Left ventricle myocardium superior (tissue), 1 donor: ENCODE data around the gene TAS2R14. TPM values are rescaled to one million over a fixed set of nuclear protein-coding genes. Genes with fewer than 3 reads are reported as not detected.
A peak's percentile ranks its signal among the peaks of the same experiment; 100 is the strongest.

Experiments
- ATAC-seq: fragments of 200-7000 bp; cut with Tn5 transposase; one replicate; pipeline ENCODE4 v1.9.1; 2020; ENCODE audit warnings: mild to moderate bottlenecking, moderate library complexity
- DNase-seq: peaks from one replicate; pipeline ENCODE4 v3.0.0-alpha.2; 2020
- intact Hi-C: fragments of 100-400 bp; cut with micrococcal nuclease; formaldehyde crosslinking; loops from one replicate; pipeline ENCODE4 v1.11.0; 2022
- long read RNA-seq: library from polyadenylated mRNA; unstranded; transcript quantifications from one replicate; pipeline ENCODE4 v2.0.0, GENCODE V29; 2021
- total RNA-seq: library from RNA; stranded (reverse); fragmentation: NEBNext Ultra II Directional; extraction: Animal tissue kit (Norgen Biotek cat#: 25700); gene quantifications from one replicate; pipeline ENCODE4 v1.2.1, GENCODE V29; 2021
- donor health status: DM: no; HTN: yes; CAD: no; lungs with severe emphysema.

TAS2R14 gene, protein sequence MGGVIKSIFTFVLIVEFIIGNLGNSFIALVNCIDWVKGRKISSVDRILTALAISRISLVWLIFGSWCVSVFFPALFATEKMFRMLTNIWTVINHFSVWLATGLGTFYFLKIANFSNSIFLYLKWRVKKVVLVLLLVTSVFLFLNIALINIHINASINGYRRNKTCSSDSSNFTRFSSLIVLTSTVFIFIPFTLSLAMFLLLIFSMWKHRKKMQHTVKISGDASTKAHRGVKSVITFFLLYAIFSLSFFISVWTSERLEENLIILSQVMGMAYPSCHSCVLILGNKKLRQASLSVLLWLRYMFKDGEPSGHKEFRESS
- total RNA-seq = 0.45 TPM
- long read RNA-seq, partial matches to known transcripts = 0 of 2 reads
- long read RNA-seq, other reads (novel, unspliced or antisense) = 2 of 2 reads

DNA sequence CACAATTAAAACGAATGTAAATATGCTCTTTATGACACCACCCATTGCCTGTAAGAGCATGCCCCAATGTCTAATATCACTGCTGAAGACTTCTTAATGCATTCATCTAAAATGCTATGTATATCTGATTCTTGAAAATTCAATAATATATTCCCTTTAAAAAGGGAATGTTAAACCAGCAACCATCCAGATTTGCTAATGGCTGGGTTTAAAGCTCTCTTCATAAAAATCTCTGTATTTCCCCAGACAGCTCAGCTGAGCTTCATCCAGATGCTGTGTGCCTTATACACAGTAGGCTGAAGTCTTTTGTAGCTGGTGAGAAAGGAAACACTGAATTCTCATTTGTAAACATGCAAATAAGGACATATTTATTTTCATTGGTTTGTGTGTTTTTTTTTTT lies at the start of gene TAS2R14:
Gene TAS2R14, minus strand, starts transcription at position 101 of the 400 bp plus-strand sequence. Its CDS starts 56 bp downstream, at position 45.
- intact Hi-C loops = no loop called here
- DNase-seq (no peak), ATAC-seq (no peak)

DNA sequence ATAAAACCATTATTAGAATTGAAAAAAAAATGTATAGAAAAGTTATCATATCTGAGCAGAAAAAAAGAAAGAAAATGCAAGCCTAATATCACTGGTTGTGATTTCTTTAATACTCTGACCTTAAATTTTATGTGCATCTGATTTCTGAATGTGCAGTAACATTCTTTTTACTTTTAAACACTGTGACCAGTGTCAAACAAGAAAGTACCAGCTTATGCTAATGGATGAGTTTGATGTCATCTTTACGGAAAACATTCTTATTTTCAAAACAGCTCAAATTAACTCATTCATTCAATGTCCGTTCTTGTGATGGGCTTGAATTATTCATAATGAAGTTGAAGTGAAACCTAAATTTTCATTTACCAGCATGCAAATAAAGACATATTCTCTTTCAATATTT lies 47.7 kb upstream of the TAS2R14 start, which contains the start of gene TAS2R50:
Gene TAS2R50, minus strand, starts transcription at position 101 of the 400 bp plus-strand sequence. Its CDS starts 52 bp downstream, at position 49.
- intact Hi-C loops = no loop called here
- ATAC-seq (no peak), DNase-seq (no peak)

DNA sequence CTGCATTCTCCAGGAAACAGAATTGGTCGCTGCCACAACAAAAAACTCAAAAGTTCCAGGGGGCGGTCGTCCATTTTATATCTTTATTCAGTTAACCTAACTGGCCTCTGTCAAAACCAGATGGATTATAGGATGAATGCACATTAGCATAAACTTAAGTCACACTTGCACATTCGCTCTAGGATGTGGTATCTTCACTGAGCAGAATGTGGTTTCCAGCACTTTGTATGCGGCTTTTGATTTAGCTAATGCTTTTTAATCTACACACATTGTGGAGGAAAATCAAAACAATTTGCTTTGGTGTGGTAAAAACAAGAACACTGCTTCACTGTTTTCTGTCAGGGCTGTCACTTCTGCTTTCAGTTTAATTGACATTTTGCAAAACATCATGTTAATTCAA lies 43.2 kb upstream of the TAS2R14 start:
- DNase-seq (no peak), ATAC-seq (no peak)
- intact Hi-C loops = no loop called here

DNA sequence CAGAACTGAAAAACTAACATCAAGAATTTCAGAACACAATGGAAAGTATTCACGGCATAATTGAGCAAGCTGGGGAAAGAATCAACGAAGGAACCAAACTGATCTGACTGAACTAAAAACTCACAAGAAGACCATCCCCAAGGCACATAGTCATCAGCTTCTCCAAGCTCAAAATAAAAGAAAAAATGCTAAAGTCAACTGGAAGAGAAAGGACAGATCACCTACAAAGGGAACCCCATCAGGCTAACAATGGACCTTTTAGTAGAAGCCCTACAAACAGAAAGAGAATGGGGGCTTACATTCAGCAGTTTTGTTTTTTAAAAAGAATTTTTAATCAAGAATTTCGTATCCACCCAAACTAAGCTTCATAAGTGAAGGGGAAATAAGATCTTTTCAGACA lies 35.9 kb upstream of the TAS2R14 start:
- ATAC-seq = no peak
- intact Hi-C loops = no loop called here
- DNase-seq = no peak

DNA sequence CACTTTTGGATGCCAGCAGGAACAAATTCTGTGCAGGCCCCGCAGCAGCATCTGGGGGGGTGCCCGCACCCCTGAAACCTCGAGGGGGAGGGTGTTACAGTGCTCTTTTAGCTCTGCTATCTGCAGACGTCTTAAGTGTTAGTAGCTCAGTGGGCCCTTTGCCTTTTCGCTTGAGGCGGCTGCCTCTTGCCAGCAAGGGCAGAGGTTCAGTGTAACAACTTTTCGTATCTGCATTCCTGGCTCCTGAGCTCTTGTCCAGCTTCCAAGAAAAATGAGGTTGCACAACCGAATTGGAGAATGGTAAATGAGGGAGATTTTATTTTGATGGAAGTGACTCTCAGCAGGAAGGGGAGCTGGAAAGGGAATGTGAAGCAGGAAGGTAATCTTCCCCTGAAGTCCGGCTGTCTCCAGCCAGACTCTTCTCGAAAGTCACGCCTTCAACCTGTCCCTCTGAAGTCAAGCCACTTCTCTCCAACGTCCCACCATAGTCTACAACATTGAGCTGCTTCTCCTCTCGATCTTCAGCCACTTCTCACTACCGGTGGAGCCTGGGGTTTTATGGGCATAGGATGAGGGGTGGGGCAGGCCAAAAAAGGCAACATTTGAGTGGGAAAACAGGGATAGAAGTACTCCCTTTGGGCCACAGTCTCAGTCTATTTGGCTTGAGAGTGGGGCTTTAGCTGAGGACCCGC lies 29.8 kb upstream of the TAS2R14 start:
- intact Hi-C loops = no loop called here
- peak; percentile 47 for DNase-seq
- peak; percentile 85 for ATAC-seq

DNA sequence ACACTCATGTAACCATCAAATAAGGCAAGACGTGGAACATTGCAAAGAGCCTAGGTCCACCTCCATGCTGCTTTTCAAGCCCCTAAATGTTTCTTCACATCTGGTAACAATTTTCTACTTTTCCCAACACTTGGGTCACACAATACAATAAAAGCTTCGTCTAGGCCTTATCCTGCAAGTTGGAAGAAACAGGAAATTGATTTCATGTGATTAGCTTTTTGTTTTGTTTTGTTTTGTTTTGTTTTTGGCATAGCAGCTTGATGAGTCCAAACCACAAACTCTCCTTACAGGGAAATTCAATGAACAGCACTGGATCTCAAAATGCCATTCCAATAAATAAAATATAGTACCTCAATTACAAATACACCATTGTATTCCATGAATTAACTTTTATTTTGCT lies 28.3 kb upstream of the TAS2R14 start:
- intact Hi-C loops = no loop called here
- DNase-seq = no peak
- no peak for ATAC-seq

DNA sequence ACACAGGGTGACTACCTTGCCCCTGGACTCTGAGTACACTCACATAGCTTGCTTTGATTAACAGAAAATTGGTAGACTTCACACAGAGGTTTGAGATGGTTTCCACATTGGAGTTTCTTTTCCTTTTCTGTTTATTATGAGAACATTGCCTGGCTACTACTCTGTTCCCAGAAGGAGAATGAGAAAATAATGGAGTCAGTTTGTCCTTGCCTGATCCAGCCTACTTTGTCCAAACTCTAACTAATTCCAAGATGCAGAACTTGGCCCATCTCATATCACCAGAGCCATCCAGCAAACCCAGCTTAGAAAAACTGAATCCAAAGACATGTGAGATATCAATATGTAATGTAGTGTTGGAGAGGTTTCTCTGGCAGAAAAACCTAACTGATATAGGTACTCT lies 27.3 kb upstream of the TAS2R14 start:
- DNase-seq (no peak), ATAC-seq (no peak)
- intact Hi-C loops = no loop called here

DNA sequence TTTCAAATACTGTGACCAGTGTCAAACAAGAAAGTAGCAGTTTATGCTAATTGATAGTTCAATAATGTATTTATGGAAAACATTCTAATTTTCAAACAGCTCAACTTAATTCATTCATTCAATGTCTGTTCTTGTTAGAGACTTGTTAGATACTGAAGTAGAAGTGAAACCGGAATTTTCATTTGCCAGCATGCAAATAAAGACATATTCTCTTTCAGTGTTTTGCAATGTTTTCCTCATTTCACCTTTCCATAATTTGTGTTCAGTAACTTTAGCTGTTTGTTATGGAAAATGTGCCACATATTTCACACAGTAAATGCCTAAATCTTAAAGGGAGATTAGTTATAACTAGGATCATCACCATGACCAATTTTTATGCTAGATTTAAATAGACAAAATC lies 26.4 kb upstream of the TAS2R14 start:
- DNase-seq (no peak), ATAC-seq (no peak)
- intact Hi-C loops = no loop called here

DNA sequence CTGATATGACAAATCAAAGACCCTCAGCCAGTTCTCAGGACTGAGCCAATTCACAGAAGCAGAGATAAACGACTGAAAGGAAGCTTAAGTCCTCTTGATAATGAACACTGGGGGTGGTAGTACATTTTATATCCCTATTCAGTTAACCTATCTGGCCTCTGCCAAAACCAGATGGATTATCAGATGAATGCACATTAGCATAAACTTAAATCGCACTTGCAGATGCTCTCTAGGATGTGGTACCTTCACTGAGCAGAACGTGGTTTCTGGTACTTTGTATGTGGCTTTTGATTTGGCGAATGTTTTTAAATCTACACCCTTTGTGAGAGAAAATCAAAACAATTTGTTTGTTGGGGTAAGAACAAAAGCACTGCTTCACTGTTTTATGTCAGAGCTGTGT lies 21.1 kb upstream of the TAS2R14 start:
- ATAC-seq = no peak
- DNase-seq = no peak
- intact Hi-C loops = no loop called here

DNA sequence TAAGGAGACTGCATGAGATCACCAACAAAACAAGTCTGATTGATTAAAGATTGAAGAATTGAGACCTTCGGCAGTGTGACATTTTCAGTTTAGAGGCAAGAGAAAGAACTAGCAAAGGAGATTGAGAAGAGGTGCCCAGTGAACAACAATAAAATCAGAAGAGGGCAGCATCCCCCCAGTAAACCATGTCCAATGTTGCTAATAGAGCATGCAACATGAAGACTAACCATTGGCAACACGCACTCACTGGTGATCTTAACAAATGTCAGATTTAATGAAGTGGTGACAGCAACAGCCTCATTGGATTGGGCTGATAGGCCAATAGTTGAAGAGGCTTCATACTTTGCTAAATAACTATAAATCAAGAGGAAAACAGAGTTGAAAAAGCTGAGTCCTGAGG lies 20.7 kb upstream of the TAS2R14 start:
- intact Hi-C loops = no loop called here
- no peak for DNase-seq
- ATAC-seq = peak; percentile 52

DNA sequence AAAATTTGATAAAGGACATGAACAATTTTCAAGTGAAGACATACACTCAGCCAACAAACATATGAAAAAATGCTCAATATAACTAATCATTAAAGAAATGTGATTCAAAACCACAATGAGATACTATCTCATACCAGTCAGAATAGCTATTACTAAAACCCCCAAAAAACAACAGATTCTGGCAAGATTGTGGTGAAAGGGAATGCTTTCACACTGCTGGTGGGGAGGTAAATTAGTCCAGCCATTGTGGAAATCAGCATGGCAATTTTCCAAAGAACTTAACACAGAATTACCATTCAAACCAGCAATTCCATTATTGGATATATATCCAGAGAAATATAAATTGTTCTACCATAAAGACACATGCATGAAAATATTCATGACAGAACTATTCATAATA lies 18.7 kb upstream of the TAS2R14 start:
- ATAC-seq = no peak
- no peak for DNase-seq
- intact Hi-C loops = no loop called here

DNA sequence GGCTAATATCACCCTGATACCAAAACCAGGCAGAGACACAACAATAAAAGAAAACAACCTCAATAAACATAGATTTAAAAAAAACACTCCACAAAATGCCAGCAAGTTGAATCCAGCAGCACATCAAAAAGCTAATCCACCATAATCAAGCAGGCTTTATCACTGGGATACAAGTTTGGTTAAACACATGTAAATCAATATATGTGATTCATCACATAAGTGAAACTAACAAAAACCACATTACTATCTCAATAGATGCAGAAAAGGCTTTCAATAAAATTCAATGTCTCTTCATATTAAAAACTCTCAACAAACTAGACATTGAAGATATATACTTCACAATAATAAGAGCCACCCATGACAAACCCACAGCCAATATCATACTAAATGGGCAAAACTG lies 17.0 kb upstream of the TAS2R14 start:
- ATAC-seq = no peak
- DNase-seq = no peak
- intact Hi-C loops = no loop called here

DNA sequence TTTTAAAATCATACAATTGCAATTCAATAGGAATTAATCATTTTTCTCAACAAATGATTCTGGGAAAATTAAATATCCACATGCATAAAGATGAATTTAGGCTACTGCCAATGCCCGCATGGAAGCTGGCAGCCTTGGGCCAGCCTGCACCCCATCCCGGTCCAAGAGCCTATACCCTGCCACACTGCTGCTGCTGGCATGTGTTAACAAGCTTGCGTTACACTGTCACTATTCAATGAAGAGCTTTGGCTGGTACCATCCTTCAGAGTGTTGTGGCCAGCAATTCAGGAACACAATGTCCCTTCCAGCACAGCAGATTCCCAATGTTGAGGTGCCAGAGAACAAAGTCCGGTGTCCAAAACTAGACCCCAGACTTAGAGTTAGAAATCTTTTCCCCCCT lies 13.6 kb upstream of the TAS2R14 start:
- intact Hi-C loops = loop anchor here (2.0 kb wide), 1 partner anchor 44 kb away; the partner anchor contains the start of gene TAS2R13
- ATAC-seq = peak; percentile 100

DNA sequence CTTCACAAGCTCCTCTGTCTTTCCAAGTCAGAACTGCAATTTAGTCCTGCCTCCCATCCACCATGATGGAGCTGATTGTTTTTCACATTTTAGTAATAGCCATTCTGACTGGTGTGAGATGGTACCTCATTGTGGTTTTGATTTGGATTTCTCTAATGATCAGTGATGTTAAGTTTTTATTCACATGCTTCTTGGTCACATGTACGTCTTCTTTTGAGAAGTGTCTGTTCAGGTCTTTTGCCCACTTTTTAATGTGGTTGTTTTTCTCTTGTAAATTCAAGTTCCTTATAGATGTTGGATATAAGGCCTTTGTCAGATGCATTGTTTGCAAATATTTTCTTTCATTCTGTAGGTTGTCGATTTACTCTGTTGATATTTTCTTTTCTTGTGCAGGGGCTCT lies 4.1 kb upstream of the TAS2R14 start:
- intact Hi-C loops = no loop called here
- no peak for DNase-seq
- no peak for ATAC-seq

More for the DNA sequence above, 13.6 kb upstream of the TAS2R14 start:
- DNase-seq = peak; percentile 51

DNA sequence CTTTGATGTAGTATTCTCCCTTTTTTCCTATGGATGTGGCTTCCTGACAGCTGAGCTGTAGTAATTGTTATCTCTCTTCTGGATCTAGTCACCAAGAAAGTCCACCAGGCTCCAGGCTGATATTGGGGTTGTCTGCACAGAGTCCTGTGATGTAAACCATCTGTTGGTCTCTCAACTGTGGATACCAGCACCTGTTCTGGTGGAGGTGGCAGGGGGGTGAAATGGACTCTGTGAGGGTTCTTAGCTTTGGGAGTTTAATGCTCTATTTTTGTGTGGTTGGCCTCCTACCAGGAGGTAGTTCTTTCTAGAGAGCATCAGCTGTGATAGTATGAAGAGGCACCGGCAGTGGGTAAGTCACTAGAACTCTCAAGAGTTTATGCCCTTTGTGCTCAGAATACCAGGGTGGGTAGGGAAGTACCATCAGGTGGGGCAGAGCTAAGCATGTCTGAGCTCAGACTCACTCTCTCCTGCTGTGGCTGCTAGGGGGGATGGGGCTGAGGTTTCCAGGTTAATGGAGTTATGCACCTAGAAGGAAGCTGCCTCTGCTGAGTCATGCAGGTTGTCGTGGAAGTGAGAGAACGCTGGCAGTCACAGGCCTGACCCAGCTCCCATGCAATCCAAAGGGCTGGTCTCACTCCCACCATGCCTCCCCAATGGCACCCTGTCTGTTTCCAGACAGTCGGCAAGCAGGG lies 3.0 kb upstream of the TAS2R14 start:
- no peak for ATAC-seq
- no peak for DNase-seq
- intact Hi-C loops = no loop called here

DNA sequence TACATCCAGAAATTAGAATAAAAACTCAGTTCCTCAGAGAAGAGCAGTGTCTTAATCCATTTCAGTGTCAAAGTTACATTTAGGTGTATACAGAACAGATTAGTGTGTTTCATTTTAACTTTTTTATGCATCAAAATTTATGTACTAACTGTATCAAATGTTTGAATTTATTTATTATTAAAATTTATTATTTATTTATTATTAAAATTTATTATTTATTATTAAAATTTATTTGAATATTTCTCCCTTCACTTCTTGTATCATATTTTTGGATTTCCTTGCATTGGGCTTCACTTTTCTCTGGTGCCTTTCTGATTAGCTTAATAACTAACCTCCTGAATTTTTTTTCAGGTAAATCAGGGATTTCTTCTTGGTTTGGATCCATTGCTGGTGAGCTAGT lies 2.3 kb upstream of the TAS2R14 start:
- intact Hi-C loops = no loop called here
- ATAC-seq (no peak), DNase-seq (no peak)

DNA sequence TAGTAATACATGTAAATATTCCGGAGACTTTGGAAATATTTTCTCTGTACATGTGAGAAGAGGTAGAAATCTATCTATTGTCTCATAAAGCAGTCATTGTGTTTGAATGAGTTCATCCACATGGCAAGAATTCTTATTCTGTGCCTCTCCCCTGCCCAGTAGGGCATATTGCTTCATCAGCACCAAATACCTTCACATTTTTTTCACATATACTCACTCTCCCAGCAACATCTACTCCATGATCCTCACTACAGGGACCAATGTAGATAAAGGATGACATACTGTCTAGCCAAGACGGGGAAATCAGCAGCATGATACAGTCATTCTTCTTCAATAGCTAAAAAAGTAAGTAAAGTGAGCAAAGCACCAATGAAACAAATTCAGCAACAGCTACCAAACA lies 1.3 kb upstream of the TAS2R14 start:
- DNase-seq = no peak
- no peak for ATAC-seq
- intact Hi-C loops = no loop called here

DNA sequence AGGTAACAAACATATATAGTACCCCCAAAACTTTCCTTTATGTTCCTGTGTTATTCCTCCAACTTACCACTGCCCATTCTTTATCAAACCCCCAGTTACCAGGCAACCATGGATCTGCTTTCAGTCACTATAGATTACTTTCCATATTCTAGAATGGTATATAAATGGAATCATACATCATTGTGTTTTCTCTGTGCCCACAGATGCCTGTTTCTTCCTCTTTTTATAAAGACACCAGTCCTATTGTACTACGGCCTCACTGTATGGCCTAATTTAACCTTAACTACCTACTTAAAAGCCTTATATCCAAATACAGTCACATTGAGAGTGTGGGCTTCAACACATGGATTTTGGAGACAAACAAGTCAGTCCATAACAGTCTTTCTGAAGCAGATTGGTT lies 2.6 kb downstream of the TAS2R14 start:
- DNase-seq = no peak
- intact Hi-C loops = no loop called here
- ATAC-seq = no peak

DNA sequence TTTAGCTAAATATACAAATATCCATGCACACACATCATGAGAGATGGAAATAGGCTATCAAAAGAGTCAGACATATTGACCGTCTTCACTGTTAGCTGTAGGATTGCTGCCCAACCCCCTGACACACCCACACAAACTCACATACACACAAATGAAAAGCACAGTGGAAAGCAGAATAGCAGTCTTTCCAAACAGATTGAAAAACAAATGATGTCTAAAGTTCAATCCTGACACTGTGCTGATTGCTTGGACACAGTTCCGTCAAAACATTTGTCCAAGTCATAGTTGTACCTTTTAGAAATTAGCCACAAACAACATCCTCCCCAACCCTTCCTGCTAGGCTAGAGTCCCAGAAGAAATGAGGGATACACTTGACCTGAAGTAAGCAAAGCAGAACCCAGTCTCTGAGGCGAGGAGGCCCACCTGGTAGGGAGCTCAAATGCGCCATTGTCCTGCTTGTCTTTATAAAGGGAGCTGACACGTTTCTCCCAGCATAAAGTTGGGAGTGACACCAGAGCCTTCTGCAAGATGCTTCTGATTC lies 10.2 kb downstream of the TAS2R14 start, which contains the start of gene PRH2:
Gene PRH2, plus strand, starts transcription at position 491 of the 541 bp plus-strand sequence. Its CDS starts 38 bp downstream, at position 529.
- no peak for DNase-seq
- intact Hi-C loops = no loop called here
- no peak for ATAC-seq

DNA sequence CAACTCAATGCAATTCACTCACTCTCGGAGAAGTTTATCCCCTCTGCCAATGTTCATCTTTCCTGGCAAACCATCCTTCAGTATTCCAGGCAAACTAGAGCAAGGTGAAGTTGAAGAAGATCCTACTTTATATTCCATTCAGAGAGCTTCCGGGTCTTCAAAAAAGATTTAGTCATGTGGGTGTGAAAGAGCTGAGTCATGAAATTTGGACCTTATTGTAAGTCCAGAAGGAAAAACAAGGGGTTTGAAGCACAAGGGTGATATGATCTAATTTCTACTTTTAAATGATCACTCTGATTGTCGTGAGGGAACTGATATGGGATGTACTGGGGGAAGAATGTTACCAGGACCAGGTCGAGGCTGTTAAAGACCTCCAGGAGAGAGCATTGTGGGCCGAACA lies 12.8 kb downstream of the TAS2R14 start:
- intact Hi-C loops = no loop called here
- ATAC-seq (no peak), DNase-seq (no peak)
